Tibial nerve (tissue), 4 donors: Measurements from ENCODE around the gene SLIT1. TPM values are rescaled to one million over a fixed set of nuclear protein-coding genes. Genes with fewer than 3 reads are reported as not detected.

Source experiments
- DNase-seq, 2 donors: peaks; one replicate each; pipeline ENCODE4 v3.0.0-alpha.2; 2019; ENCODE audit warnings: low spot score in 2 of 2
- H3K27ac ChIP-seq, 4 donors: fragments of 200-600 bp; sonication (generic) in 3 of 4; one replicate each; pipeline ENCODE4 v1.5.1; 2017 to 2019; ENCODE audit warnings: mild to moderate bottlenecking in 1 of 4
- H3K27me3 ChIP-seq, 2 donors: fragments of 200-600 bp; sonication (generic) in 1 of 2; one replicate each; pipeline versions ENCODE4 v1.5.1 to v1.6.0; 2017 to 2019
- H3K36me3 ChIP-seq, 3 donors: fragments of 200-600 bp; sonication (generic); one replicate each; pipeline ENCODE4 v1.5.1; 2018 to 2019
- H3K4me1 ChIP-seq, 4 donors: fragments of 200-600 bp; sonication (generic) in 3 of 4; one replicate each; pipeline ENCODE4 v1.5.1; 2017 to 2019
- H3K4me3 ChIP-seq, 4 donors: fragments of 200-600 bp; sonication (generic) in 3 of 4; one replicate each; pipeline ENCODE4 v1.5.1; 2017 to 2019; ENCODE audit warnings: mild to moderate bottlenecking in 1 of 4, moderate library complexity in 1 of 4
- H3K9me3 ChIP-seq, 4 donors: fragments of 200-600 bp; sonication (generic) in 3 of 4; one replicate each; pipeline ENCODE4 v1.5.1; 2017 to 2019
- CTCF ChIP-seq, 5 experiments: fragments of 200-600 bp in 3 of 5; fragments of 450-650 bp in 2 of 5; sonication (generic) in 3 of 5; IDR thresholded peaks; one replicate each; pipeline ENCODE4 v1.5.1; 2016 to 2019; ENCODE audit warnings: antibody characterized with exemption in 5 of 5, mild to moderate bottlenecking in 3 of 5, moderate library complexity in 2 of 5
- EP300 ChIP-seq, 2 donors: sonication (generic); formaldehyde crosslinking; IDR thresholded peaks; one replicate each; pipeline ENCODE4 v1.6.1; 2017; ENCODE audit warnings: antibody characterized with exemption in 2 of 2, mild to moderate bottlenecking in 1 of 2
- POLR2A ChIP-seq, 2 donors: fragments of 450-650 bp; IDR thresholded peaks; one replicate each; pipeline ENCODE4 v1.6.1; 2017; ENCODE audit warnings: antibody characterized with exemption in 2 of 2, mild to moderate bottlenecking in 2 of 2, moderate library complexity in 2 of 2
- WGBS, 2 donors: methylation state at CpG; one replicate each; pipeline ENCODE4 v1.1.5; 2018; 5-methylcytosine and 5-hydroxymethylcytosine counted together
- total RNA-seq, 4 donors: library from RNA; depleted of rRNA; stranded (reverse); fragments of >200 nt; gene quantifications; one replicate each; pipeline ENCODE4 v1.1.0, GENCODE V29; 2016

The SLIT1 gene
- total RNA-seq, 4 donors from 2014 or later, result 0.78 to 3.1 (median 1.3) TPM

GRCh38 chr10:97128039-97128492 lies 57.7 kb downstream of the SLIT1 start:
- DNase-seq, result no peak
- Histone ChIP-seq H3K9me3 (no peaks in the 10 kb centered on the region), H3K27me3 (no peaks in the 10 kb centered on the region), H3K27ac (no peak overlapping the region), H3K36me3 (peaks cover 0 to 3% (median 0%) of the 10 kb centered on the region in 3 donors), H3K4me3 (no peak overlapping the region), H3K4me1 (peaks cover 0 to 13% (median 0%) of the 10 kb centered on the region in 4 donors)
- TF ChIP-seq EP300 (IDR thresholded peaks at IDR 0.05) (no peak), CTCF (IDR thresholded peaks at IDR 0.05) (no peak), POLR2A (IDR thresholded peaks at IDR 0.05) (no peak)
- WGBS, 2 donors, result 61 to 68% methylated on average over 9 to 11 of the region's 11 CpGs

GRCh38 chr10:97127509-97127908 lies 58.2 kb downstream of the SLIT1 start:
- 80 to 83% methylated on average over 6 to 7 of the region's 7 CpGs for WGBS, 2 donors
- TF ChIP-seq EP300 (IDR thresholded peaks at IDR 0.05) (no peak), POLR2A (IDR thresholded peaks at IDR 0.05) (no peak), CTCF (IDR thresholded peaks at IDR 0.05) (no peak)

GRCh38 chr10:97124211-97124610 lies 61.5 kb downstream of the SLIT1 start:
- TF ChIP-seq POLR2A (IDR thresholded peaks at IDR 0.05), result no peak
- Histone ChIP-seq H3K36me3 (peaks cover 0 to 3% (median 0%) of the 10 kb centered on the region in 3 donors), H3K4me1 (no peaks in the 10 kb centered on the region), H3K9me3 (no peaks in the 10 kb centered on the region), H3K27ac (no peak overlapping the region), H3K27me3 (no peaks in the 10 kb centered on the region), H3K4me3 (no peak overlapping the region)
- WGBS, 2 donors, result 56 to 66% methylated on average over 5 of the region's 5 CpGs
- DNase-seq, result no peak

More at GRCh38 chr10:97127509-97127908, 58.2 kb downstream of the SLIT1 start:
- Histone ChIP-seq H3K4me3 (no peak overlapping the region), H3K27me3 (no peaks in the 10 kb centered on the region), H3K4me1 (peaks cover 0 to 13% (median 0%) of the 10 kb centered on the region in 4 donors), H3K36me3 (peaks cover 0 to 3% (median 0%) of the 10 kb centered on the region in 3 donors), H3K9me3 (no peaks in the 10 kb centered on the region), H3K27ac (no peak overlapping the region)
- DNase-seq, result no peak

- WGBS, 2 donors, result 42 to 56% methylated on average over 5 of the region's 5 CpGs
- H3K36me3 ChIP-seq, result peaks cover 0 to 3% (median 0%) of the 10 kb centered on the region in 3 donors
- no peaks in the 10 kb centered on the region for H3K4me1 ChIP-seq
- no peak overlapping the region for H3K27ac ChIP-seq
- H3K4me3 ChIP-seq, result no peak overlapping the region
- DNase-seq, result no peak
- no peak for TF ChIP-seq CTCF (IDR thresholded peaks at IDR 0.05)
- no peak for TF ChIP-seq EP300 (IDR thresholded peaks at IDR 0.05)
- TF ChIP-seq POLR2A (IDR thresholded peaks at IDR 0.05), result no peak
- H3K27me3 ChIP-seq, result no peaks in the 10 kb centered on the region
- no peaks in the 10 kb centered on the region for H3K9me3 ChIP-seq
Observed at GRCh38 chr10:97123765-97124164, 62.0 kb downstream of the SLIT1 start.

GRCh38 chr10:97121041-97121440 lies 64.7 kb downstream of the SLIT1 start:
- 69 to 79% methylated on average over 4 of the region's 4 CpGs for WGBS, 2 donors
- no peaks in the 10 kb centered on the region for H3K4me1 ChIP-seq
- H3K9me3 ChIP-seq, result no peaks in the 10 kb centered on the region
- no peaks in the 10 kb centered on the region for H3K27me3 ChIP-seq
- H3K27ac ChIP-seq, result no peak overlapping the region
- H3K36me3 ChIP-seq, result no peaks in the 10 kb centered on the region
- H3K4me3 ChIP-seq, result no peak overlapping the region
- no peak for TF ChIP-seq POLR2A (IDR thresholded peaks at IDR 0.05)
- TF ChIP-seq EP300 (IDR thresholded peaks at IDR 0.05), result no peak
- no peak for TF ChIP-seq CTCF (IDR thresholded peaks at IDR 0.05)
- no peak for DNase-seq

GRCh38 chr10:97120370-97120769 lies 65.4 kb downstream of the SLIT1 start:
- no peaks in the 10 kb centered on the region for H3K27me3 ChIP-seq
- no peak overlapping the region for H3K4me3 ChIP-seq
- WGBS, 2 donors, result 79 to 89% methylated on average over 15 of the region's 15 CpGs
- no peaks in the 10 kb centered on the region for H3K36me3 ChIP-seq
- no peak for DNase-seq
- H3K9me3 ChIP-seq, result no peaks in the 10 kb centered on the region
- no peak overlapping the region for H3K27ac ChIP-seq
- H3K4me1 ChIP-seq, result no peaks in the 10 kb centered on the region
- TF ChIP-seq POLR2A (IDR thresholded peaks at IDR 0.05) (no peak), EP300 (IDR thresholded peaks at IDR 0.05) (no peak), CTCF (IDR thresholded peaks at IDR 0.05) (no peak)
